H1 (cell line): ENCODE data around the gene ATP11A. TPM values are rescaled to one million over a fixed set of nuclear protein-coding genes. Genes with fewer than 3 reads are reported as not detected.

Experiments used
- SUZ12 ChIP-seq: fragments of 200-600 bp; sonication (generic); IDR thresholded peaks from 2 replicates; pipeline ENCODE4 v1.6.1; 2012; ENCODE audit warnings: mild to moderate bottlenecking, inconsistent platforms, low read length, moderate library complexity, mixed read lengths
- TCF12 ChIP-seq: IDR thresholded peaks from 2 replicates; pipeline ENCODE4 v1.6.1; 2011; ENCODE audit warnings: low read depth, mild to moderate bottlenecking, low read length
- polyA plus RNA-seq, 7 experiments: library from polyadenylated mRNA; depleted of rRNA in 3 of 7; stranded (reverse) in 5 of 7; unstranded in 2 of 7; fragments of >200 nt in 5 of 7; fragments of 200-250 nt in 2 of 7; gene quantifications; 1 replicate in 5 of 7; 2 replicates in 1 of 7; 4 replicates in 1 of 7; pipeline versions ENCODE4 v1.2.1 to v1.2.3, GENCODE V29; 2011 to 2013; ENCODE audit warnings: missing spikeins in 2 of 7, mixed read lengths in 2 of 7
- total RNA-seq: library from RNA; stranded (reverse); fragmentation: NEBNext Ultra II Directional; extraction: Animal tissue kit (Norgen Biotek cat#: 25700); gene quantifications from 2 replicates; pipeline ENCODE4 v1.2.1, GENCODE V29; 2021

Gene ATP11A
- total and polyA plus RNA-seq, 2 of the 8 experiments (the other 6 are each of a cell fraction or from before 2014, with no cell fraction given) = 28.8 to 72.9 TPM

DNA sequence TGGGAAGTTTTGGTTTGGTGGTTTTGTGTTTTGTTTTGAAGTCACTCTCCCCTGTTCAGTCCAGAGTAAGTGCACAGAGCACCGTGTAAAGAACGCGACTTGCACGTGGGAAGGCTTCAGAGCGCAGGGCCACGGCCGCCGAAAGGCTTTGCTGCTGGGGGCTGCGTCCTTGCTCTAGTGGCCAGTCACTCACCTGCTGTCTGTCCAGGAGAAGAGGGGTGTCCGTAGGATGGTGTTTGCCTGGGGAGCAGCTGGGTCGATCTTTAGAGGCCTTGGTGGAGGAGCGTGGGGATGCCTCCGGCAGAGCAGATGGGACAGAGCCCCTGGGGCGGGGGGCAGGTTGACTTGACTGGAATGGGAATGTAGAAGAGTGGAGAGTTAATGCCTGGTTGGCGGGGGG is 162.6 kb downstream of the ATP11A start (continued):
- TF ChIP-seq SUZ12 = no peak
- no peak for TF ChIP-seq TCF12
